Kidney (tissue), 14 donors: ENCODE results near the gene JARID2. TPM values are rescaled to one million over a fixed set of nuclear protein-coding genes. Genes with fewer than 3 reads are reported as not detected.
A peak's percentile ranks its signal among the peaks of the same experiment; 100 is the strongest.

Experiments
- DNase-seq, 5 donors: peaks; one replicate each; pipeline ENCODE4 v3.0.0-alpha.2; 2013 to 2020
- FAIRE-seq: peaks from 2 replicates; lab custom pipeline; 2012; peaks lifted over from hg19 to GRCh38; lab: Jason Lieb, UNC
- H3K27ac ChIP-seq, 2 donors: one replicate each; pipeline ENCODE4 v1.7.0; 2013; ENCODE audit warnings: low read depth in 2 of 2, low read length in 2 of 2, inconsistent platforms in 1 of 2
- H3K27me3 ChIP-seq: one replicate; pipeline ENCODE4 v1.7.1; 2013; ENCODE audit warnings: low read length, inconsistent platforms; ENCODE audit not compliant: control insufficient read depth, insufficient read depth
- H3K36me3 ChIP-seq, 3 donors: one replicate each; pipeline versions ENCODE4 v1.7.0 to v1.7.1; 2013; ENCODE audit warnings: low read length in 3 of 3, control low read depth in 1 of 3, inconsistent platforms in 1 of 3; ENCODE audit not compliant: insufficient read depth in 3 of 3, control insufficient read depth in 2 of 3
- H3K4me1 ChIP-seq, 3 donors: one replicate each; pipeline versions ENCODE4 v1.7.0 to v1.7.1; 2013; ENCODE audit warnings: low read length in 3 of 3, inconsistent platforms in 1 of 3, low read depth in 1 of 3; ENCODE audit not compliant: control insufficient read depth in 2 of 3, insufficient read depth in 2 of 3
- H3K4me3 ChIP-seq, 3 donors: one replicate each; pipeline versions ENCODE4 v1.7.0 to v1.8.1; 2013; ENCODE audit warnings: low read length in 3 of 3, control low read depth in 1 of 3, inconsistent platforms in 1 of 3
- H3K9ac ChIP-seq, 3 donors: one replicate each; pipeline versions ENCODE4 v1.7.0 to v1.7.1; 2013; ENCODE audit warnings: low read length in 3 of 3, control low read depth in 1 of 3, inconsistent platforms in 1 of 3
- H3K9me3 ChIP-seq, 3 donors: one replicate each; pipeline versions ENCODE4 v1.7.0 to v1.7.1; 2013; ENCODE audit warnings: low read length in 3 of 3, control low read depth in 1 of 3, inconsistent platforms in 1 of 3; ENCODE audit not compliant: control insufficient read depth in 2 of 3, insufficient read depth in 1 of 3
- intact Hi-C: fragments of 100-400 bp; cut with DNase I; formaldehyde crosslinking; loops from one replicate; pipeline ENCODE4 v1.11.1; 2022
- polyA plus RNA-seq: library from polyadenylated mRNA; stranded (reverse); fragments of 350-450 nt; fragmentation: Illumina TruSeq; extraction: RNeasy Lipid Tissue Mini Kit (QIAGEN cat#74804); gene quantifications from one replicate; pipeline ENCODE4 v1.2.3, GENCODE V29; 2014; ENCODE audit warnings: low read depth, low replicate concordance; ENCODE audit not compliant: insufficient read depth
- total RNA-seq: library from RNA; stranded (reverse); fragmentation: NEBNext Ultra II Directional; extraction: Animal tissue kit (Norgen Biotek cat#: 25700); gene quantifications from one replicate; pipeline ENCODE4 v1.2.1, GENCODE V29; 2021
- TF ChIP-seq, protein P1 (sequence below): IDR thresholded peaks from 3 replicates; pipeline ENCODE4 v1.5.1; 2012; ENCODE audit warnings: mild to moderate bottlenecking, moderate library complexity, borderline replicate concordance; ENCODE audit not compliant: insufficient read depth; ENCODE audit errors: extremely low read depth
- donor health status: control.
- donor health status: control.
- donor health status: control.
- donor health status: control.
- donor health status: control.
- donor health status: DM: yes; HTN: yes; CAD: no.
- donor health status: Normal renal cell carcinoma (clear cell type).

Gene JARID2
- total and polyA plus RNA-seq, 2 donors from 2014 or later = 1.8 to 12.3 TPM

DNA sequence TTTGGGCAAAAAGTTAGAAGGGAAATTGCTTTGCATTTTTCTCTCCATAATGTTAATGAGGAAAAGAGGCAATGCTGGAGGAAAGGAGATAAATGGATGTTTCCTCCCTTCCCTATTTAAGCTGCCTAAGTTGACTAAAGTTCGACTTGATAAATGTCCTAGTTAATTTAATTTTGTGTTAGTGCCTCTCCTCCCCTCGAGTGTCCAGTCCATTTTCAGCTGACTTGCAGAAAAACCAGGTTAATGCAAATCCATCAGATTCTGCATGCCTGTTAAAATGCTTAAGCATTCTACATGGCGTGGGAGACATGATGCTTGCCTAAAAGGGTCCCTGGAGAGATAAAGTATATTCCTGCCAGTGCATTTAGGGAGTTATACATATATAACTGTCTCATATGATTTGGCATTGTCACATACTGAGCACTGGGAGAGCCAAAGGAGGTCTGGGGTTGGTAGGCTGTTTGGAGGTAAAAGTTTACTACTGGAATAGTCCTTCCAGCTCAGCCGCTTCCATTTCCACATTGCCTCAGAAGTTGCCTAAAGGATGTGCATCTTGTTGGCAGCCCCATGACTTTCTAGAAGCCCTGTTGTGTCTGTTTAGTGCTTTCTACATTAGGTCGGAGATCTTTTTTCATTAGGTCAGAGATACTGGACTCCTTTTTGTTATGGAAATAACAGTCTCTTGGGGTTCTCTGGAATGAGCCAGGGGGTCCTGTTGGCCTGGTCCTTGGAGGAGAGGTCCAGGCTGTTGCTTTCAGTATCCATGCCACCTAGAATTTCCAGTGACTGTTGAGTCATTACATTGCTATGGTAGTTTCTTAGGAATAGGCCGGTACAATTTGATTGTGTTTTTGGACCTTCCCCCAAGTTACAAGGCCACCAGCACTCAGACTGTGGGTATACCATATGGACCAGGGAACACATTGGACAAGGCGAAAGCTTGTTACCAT is 30.4 kb downstream of the JARID2 start:
- H3K27me3 ChIP-seq = no peaks in the 10 kb centered on the region
- TF ChIP-seq, protein P1, sequence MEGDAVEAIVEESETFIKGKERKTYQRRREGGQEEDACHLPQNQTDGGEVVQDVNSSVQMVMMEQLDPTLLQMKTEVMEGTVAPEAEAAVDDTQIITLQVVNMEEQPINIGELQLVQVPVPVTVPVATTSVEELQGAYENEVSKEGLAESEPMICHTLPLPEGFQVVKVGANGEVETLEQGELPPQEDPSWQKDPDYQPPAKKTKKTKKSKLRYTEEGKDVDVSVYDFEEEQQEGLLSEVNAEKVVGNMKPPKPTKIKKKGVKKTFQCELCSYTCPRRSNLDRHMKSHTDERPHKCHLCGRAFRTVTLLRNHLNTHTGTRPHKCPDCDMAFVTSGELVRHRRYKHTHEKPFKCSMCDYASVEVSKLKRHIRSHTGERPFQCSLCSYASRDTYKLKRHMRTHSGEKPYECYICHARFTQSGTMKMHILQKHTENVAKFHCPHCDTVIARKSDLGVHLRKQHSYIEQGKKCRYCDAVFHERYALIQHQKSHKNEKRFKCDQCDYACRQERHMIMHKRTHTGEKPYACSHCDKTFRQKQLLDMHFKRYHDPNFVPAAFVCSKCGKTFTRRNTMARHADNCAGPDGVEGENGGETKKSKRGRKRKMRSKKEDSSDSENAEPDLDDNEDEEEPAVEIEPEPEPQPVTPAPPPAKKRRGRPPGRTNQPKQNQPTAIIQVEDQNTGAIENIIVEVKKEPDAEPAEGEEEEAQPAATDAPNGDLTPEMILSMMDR = no peak
- H3K4me3 ChIP-seq = no peak overlapping the region
- FAIRE-seq = no peak
- no peak overlapping the region for H3K27ac ChIP-seq
- peak in 1 of 5 donors; percentile 58 for DNase-seq
- no peaks in the 10 kb centered on the region for H3K9me3 ChIP-seq
- H3K9ac ChIP-seq = no peak overlapping the region
- H3K36me3 ChIP-seq = no peaks in the 10 kb centered on the region
- intact Hi-C loops = no loop called here
- H3K4me1 ChIP-seq = peaks cover 12 to 41% (median 21%) of the 10 kb centered on the region in 3 donors

DNA sequence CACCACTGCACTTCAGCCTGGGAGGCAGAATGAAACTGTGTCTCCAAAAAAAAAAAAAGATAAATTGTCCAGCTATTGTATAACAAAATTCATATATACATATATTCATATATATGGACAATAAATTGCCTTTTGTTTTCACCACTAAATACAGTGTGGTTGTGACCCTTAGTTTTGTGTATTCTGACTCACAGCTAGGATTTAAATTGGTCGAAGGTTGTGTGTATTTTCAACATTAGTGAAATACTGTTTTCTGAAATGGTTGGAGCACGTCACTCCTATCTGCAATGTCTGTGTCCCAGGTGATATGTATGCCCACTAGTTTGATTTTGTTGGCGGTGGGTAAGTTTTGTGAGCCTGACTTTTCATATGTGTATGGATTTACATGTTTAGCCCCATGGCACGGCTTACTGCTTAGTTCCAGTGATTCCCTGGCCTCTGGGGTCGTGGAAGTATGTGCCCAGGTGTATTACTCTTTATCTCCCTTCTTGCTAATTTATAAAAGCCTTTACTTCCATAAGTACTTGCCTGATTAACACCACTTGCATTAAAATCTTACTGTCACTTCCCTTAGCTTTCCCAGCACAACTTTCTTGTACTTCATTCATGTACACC is 33.3 kb downstream of the JARID2 start:
- FAIRE-seq (no peak), DNase-seq (no peak)
- H3K4me1 ChIP-seq = peaks cover 12 to 45% (median 27%) of the 10 kb centered on the region in 3 donors
- TF ChIP-seq, protein P1 = no peak
- no peak overlapping the region for H3K4me3 ChIP-seq
- no peaks in the 10 kb centered on the region for H3K9me3 ChIP-seq
- H3K36me3 ChIP-seq = no peaks in the 10 kb centered on the region
- no peak overlapping the region for H3K27ac ChIP-seq
- intact Hi-C loops = no loop called here
- H3K9ac ChIP-seq = no peak overlapping the region
- H3K27me3 ChIP-seq = no peaks in the 10 kb centered on the region

DNA sequence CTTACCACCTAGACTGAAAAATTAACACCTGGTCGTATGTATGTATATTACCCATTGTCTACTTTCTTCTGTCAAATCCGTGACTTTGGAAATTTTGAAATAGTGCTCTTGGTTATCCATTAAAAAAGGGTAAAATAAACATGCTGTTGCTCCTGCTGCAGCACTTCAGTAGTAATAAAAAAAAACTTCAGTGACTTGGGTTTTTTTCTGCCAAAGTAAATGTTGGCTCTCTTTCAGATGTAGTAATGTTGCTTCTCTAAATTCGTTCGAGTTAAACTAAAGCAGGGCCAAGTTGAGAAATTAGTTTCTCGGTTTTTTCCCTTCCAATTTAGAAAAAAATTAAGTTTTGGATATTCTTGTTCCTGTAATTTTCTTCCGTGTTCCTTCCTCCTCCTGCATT is 34.2 kb downstream of the JARID2 start:
- Histone ChIP-seq H3K36me3 (no peaks in the 10 kb centered on the region), H3K27me3 (no peaks in the 10 kb centered on the region), H3K4me3 (peak overlapping the region in 1 of 3 donors; percentile 16), H3K27ac (no peak overlapping the region), H3K9ac (peak overlapping the region in 1 of 3 donors; percentile 8), H3K9me3 (no peaks in the 10 kb centered on the region), H3K4me1 (peaks cover 12 to 43% (median 25%) of the 10 kb centered on the region in 3 donors)
- peak in 2 of 5 donors; percentile 61 to 82 for DNase-seq
- TF ChIP-seq, protein P1 = no peak
- intact Hi-C loops = no loop called here
- FAIRE-seq = peak; percentile 79
